Panc1 (cell line): ENCODE results near the gene TRIM8. TPM values are rescaled to one million over a fixed set of nuclear protein-coding genes. Genes with fewer than 3 reads are reported as not detected.

ENCODE experiments used
- ATAC-seq: fragments of 200-7000 bp; cut with Tn5 transposase; 2 replicates; pipeline ENCODE4 v1.9.1; 2020; ENCODE audit warnings: mild to moderate bottlenecking, moderate library complexity
- BruUV-seq: library from RNA; stranded (reverse); fragments of 400-500 nt; replicated peaks from 2 replicates; lab custom pipeline; 2021; lab: Mats Ljungman, UMichigan
- CTCF ChIA-PET: fragments of 300-600 bp; sonication (Branson Sonifier 250); formaldehyde crosslinking; loops from one replicate; lab custom pipeline; 2022; ENCODE audit warnings: antibody characterized with exemption; lab: Charles Lee
- POLR2A ChIA-PET: fragments of 300-600 bp; sonication (Branson Sonifier 250); formaldehyde crosslinking; loops from one replicate; lab custom pipeline; 2022; ENCODE audit warnings: antibody characterized with exemption; lab: Charles Lee
- DNase-seq: peaks from one replicate; pipeline ENCODE4 v3.0.0-alpha.2; 2010; ENCODE audit warnings: low read depth, low spot score
- H3K27ac ChIP-seq: 2 replicates; pipeline ENCODE4 v1.5.1; 2011; ENCODE audit warnings: mild to moderate bottlenecking, low read length, inconsistent platforms
- H3K27me3 ChIP-seq: fragments of 200-500 bp; sonication (Bioruptor generic); 2 replicates; pipeline ENCODE4 v1.6.0; 2014; ENCODE audit warnings: low read length, inconsistent platforms; ENCODE audit not compliant: control insufficient read depth, insufficient read depth
- H3K36me3 ChIP-seq: fragments of 200-500 bp; sonication (Bioruptor generic); 2 replicates; pipeline ENCODE4 v1.5.1; 2014; ENCODE audit warnings: inconsistent platforms, mild to moderate bottlenecking, low read length, moderate library complexity; ENCODE audit not compliant: control insufficient read depth, insufficient read depth
- H3K4me1 ChIP-seq: 2 replicates; pipeline ENCODE4 v1.5.1; 2011; ENCODE audit warnings: inconsistent platforms, mild to moderate bottlenecking, low read length, moderate library complexity; ENCODE audit not compliant: control insufficient read depth, insufficient read depth
- H3K4me3 ChIP-seq, 2 experiments: 2 replicates each; pipeline ENCODE4 v1.5.1; 2011 to 2012; ENCODE audit warnings: low read depth in 2 of 2, low read length in 2 of 2, mild to moderate bottlenecking in 2 of 2, inconsistent platforms in 1 of 2, moderate library complexity in 1 of 2
- H3K9me3 ChIP-seq: fragments of 200-500 bp; sonication (Bioruptor generic); 2 replicates; pipeline ENCODE4 v1.5.1; 2014; ENCODE audit warnings: low read depth, mild to moderate bottlenecking, inconsistent platforms, low read length, moderate library complexity; ENCODE audit not compliant: control insufficient read depth, insufficient read depth
- CTCF ChIP-seq: fragments of 450-650 bp; IDR thresholded peaks from 2 replicates; pipeline ENCODE4 v1.5.1; 2017; ENCODE audit warnings: mild to moderate bottlenecking
- POLR2AphosphoS5 ChIP-seq: IDR thresholded peaks from 2 replicates; pipeline ENCODE4 v1.6.1; 2012; ENCODE audit warnings: mild to moderate bottlenecking, low read depth, low read length, moderate library complexity
- in situ Hi-C: cut with HindIII; loops from 2 replicates; pipeline ENCODE4 v1.10.0; 2016; ENCODE audit warnings: low sequenced_read_pairs, low pct_unique_long_range_greater_than_20kb
- intact Hi-C: fragments of 100-400 bp; cut with micrococcal nuclease; formaldehyde crosslinking; loops from one replicate; pipeline ENCODE4 v1.10.0; 2022; ENCODE audit not compliant: unreplicated experiment
- total RNA-seq: library from RNA; stranded (reverse); gene quantifications from one replicate; pipeline ENCODE4 v1.2.1, GENCODE V29; 2021; ENCODE audit not compliant: unreplicated experiment
- TF ChIP-seq, protein P1 (sequence below), 2 experiments: IDR thresholded peaks; 2 replicates each; pipeline ENCODE4 v1.6.1; 2011 to 2012; ENCODE audit warnings: low read depth in 2 of 2, control low read depth in 1 of 2, low read length in 1 of 2, mild to moderate bottlenecking in 1 of 2, moderate library complexity in 1 of 2; ENCODE audit not compliant: insufficient read depth in 1 of 2

The TRIM8 gene
- total RNA-seq, 1 experiment from 2014 or later: 54.4 TPM

GRCh38 chr10:102678842-102679289 is 34.6 kb downstream of the TRIM8 start:
- no TSS peak for BruUV-seq
- Histone ChIP-seq H3K4me1 (no peaks in the 10 kb centered on the region), H3K4me3 (no peak overlapping the region), H3K27ac (no peak overlapping the region), H3K9me3 (no peaks in the 10 kb centered on the region), H3K36me3 (no peaks in the 10 kb centered on the region), H3K27me3 (no peaks in the 10 kb centered on the region)
- peak; percentile 98 for TF ChIP-seq CTCF
- TF ChIP-seq, protein P1, sequence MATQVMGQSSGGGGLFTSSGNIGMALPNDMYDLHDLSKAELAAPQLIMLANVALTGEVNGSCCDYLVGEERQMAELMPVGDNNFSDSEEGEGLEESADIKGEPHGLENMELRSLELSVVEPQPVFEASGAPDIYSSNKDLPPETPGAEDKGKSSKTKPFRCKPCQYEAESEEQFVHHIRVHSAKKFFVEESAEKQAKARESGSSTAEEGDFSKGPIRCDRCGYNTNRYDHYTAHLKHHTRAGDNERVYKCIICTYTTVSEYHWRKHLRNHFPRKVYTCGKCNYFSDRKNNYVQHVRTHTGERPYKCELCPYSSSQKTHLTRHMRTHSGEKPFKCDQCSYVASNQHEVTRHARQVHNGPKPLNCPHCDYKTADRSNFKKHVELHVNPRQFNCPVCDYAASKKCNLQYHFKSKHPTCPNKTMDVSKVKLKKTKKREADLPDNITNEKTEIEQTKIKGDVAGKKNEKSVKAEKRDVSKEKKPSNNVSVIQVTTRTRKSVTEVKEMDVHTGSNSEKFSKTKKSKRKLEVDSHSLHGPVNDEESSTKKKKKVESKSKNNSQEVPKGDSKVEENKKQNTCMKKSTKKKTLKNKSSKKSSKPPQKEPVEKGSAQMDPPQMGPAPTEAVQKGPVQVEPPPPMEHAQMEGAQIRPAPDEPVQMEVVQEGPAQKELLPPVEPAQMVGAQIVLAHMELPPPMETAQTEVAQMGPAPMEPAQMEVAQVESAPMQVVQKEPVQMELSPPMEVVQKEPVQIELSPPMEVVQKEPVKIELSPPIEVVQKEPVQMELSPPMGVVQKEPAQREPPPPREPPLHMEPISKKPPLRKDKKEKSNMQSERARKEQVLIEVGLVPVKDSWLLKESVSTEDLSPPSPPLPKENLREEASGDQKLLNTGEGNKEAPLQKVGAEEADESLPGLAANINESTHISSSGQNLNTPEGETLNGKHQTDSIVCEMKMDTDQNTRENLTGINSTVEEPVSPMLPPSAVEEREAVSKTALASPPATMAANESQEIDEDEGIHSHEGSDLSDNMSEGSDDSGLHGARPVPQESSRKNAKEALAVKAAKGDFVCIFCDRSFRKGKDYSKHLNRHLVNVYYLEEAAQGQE (IDR thresholded peaks at IDR 0.05; ENCODE audit: insufficient read depth in 1 of 2, low read depth in 2 of 2, low read length in 1 of 2): no peak
- DNase-seq: peak; percentile 22
- CTCF ChIA-PET: interaction anchor here (0.6 to 1.6 kb wide), 4 partner anchors 9 to 224 kb away, joined by 4 to 7 read pairs (median 5); partner anchors contain the start of gene TRIM8
- POLR2A ChIA-PET: no interaction called here
- intact Hi-C loops: no loop called here
- in situ Hi-C loops: no loop called here
- peak; percentile 94 for ATAC-seq

GRCh38 chr10:102679596-102679995 is 35.3 kb downstream of the TRIM8 start:
- DNase-seq (no peak), ATAC-seq (no peak)
- BruUV-seq: no TSS peak
- H3K9me3 ChIP-seq: no peaks in the 10 kb centered on the region
- TF ChIP-seq CTCF: no peak
- TF ChIP-seq, protein P1 (IDR thresholded peaks at IDR 0.05; ENCODE audit: insufficient read depth in 1 of 2, low read depth in 2 of 2, low read length in 1 of 2): no peak
- TF ChIP-seq POLR2AphosphoS5: no peak
- no peak overlapping the region for H3K27ac ChIP-seq
- POLR2A ChIA-PET: no interaction called here
- CTCF ChIA-PET: interaction anchor here (0.8 to 0.9 kb wide), 3 partner anchors 15 to 35 kb away, joined by 3 to 7 read pairs (median 6); partner anchors contain the start of gene TRIM8
- H3K4me1 ChIP-seq: no peaks in the 10 kb centered on the region
- in situ Hi-C loops: no loop called here
- intact Hi-C loops: no loop called here
- H3K4me3 ChIP-seq: no peak overlapping the region
- no peaks in the 10 kb centered on the region for H3K27me3 ChIP-seq
- H3K36me3 ChIP-seq: no peaks in the 10 kb centered on the region
